Caki2 (cell line): Measurements from ENCODE around the gene SERINC1. TPM values are rescaled to one million over a fixed set of nuclear protein-coding genes. Genes with fewer than 3 reads are reported as not detected.

Experiments
- DNase-seq: peaks from one replicate; pipeline ENCODE4 v3.0.0-alpha.2; 2015; ENCODE audit warnings: low read depth
- in situ Hi-C: cut with HindIII; loops from 2 replicates; pipeline ENCODE4 v1.10.0; 2016; ENCODE audit warnings: low sequenced_read_pairs, low pct_unique_long_range_greater_than_20kb, mixed read lengths
- total RNA-seq: library from RNA; depleted of rRNA; stranded (reverse); fragments of >200 nt; shearing (Covaris generic); gene quantifications from 2 replicates; pipeline ENCODE4 v1.2.3, GENCODE V29; 2014; ENCODE audit warnings: low replicate concordance; rRNA removed

The SERINC1 gene
- total RNA-seq, 1 experiment from 2014 or later, result 76.3 TPM

DNA sequence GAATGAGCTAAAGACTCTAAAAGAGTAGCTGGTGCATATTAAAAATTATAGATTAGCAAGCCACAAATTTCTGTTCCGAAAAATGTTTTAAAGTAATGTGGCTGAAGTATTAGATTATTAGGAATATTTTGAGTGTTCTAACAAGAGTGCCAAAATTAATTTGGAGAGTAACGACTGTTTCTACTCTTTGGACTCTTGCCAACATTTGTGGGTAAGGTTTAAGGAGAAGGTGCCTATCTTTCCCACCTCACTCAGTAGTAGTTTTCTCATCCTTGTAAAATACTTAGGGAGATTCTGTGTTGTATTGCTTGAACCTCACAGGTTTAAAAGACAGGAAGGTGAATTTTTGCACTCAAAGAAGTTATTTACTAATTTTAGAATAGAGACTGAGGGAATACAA, 67.2 kb downstream of the SERINC1 start:
- in situ Hi-C loops, result no loop called here
- DNase-seq, result no peak

DNA sequence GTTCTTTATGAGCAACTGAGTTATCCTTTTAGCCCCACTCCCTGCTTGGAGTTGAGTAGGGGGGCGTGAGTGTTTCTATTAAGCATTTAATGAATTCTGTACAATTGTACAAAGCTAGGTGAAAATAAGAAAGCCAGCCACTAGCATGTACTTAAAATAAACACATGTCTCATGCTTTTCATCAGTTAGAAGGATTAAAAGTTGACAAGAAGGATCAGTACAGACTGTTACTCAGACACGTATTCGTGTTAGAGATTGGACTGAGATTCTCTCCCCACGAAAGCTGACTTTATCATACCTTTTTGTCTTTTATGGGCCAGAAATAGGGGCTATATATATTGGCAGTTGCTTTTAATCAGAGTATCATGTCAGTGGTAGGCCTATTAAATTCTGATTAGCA, 70.5 kb downstream of the SERINC1 start:
- no peak for DNase-seq
- in situ Hi-C loops, result no loop called here

DNA sequence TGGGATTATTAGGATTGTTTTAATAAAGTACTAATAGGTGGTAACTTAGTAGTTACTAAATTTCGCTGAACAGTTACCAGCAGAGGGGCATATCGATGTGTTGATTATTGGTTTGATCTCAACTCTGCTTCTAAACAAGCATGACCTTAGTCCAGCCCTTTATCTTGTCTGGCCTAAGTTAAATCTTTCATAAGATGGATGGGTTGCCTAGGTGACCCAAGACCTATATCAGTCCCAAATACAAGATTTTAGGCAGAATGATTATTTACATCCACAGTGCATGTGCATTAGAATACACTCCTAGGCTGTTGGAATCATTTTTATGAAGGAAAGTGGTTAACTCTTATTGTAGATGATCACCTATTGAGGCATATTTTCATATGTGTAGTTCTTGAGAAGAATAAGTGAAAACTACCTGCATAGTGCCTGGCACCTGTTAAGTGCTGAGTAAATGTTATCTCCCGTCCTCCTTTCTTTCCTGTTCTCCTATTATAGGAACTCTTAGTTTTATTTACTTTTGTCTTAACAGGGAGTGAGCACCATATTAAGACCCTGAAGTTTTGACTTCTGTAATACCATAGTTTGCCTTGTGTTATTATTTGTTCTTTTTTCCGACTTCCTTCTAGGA, 71.0 kb downstream of the SERINC1 start:
- in situ Hi-C loops, result no loop called here
- no peak for DNase-seq

DNA sequence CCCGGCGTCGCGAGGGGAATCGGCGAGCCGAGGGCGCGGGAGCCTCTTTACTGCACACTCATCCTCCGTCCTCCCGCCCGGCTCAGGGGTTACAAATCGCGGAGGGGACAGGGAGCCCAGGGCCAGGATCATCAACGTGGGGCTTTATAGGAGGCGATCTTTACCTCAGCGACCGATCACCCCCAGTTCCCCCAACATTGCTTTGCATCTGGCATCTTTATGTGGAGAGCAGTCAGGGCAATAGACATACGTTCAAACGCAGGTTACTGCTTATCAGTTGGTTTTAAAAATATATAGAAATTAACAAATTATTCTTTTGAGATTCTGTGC, 71.5 kb downstream of the SERINC1 start:
- no peak for DNase-seq
- in situ Hi-C loops, result no loop called here

DNA sequence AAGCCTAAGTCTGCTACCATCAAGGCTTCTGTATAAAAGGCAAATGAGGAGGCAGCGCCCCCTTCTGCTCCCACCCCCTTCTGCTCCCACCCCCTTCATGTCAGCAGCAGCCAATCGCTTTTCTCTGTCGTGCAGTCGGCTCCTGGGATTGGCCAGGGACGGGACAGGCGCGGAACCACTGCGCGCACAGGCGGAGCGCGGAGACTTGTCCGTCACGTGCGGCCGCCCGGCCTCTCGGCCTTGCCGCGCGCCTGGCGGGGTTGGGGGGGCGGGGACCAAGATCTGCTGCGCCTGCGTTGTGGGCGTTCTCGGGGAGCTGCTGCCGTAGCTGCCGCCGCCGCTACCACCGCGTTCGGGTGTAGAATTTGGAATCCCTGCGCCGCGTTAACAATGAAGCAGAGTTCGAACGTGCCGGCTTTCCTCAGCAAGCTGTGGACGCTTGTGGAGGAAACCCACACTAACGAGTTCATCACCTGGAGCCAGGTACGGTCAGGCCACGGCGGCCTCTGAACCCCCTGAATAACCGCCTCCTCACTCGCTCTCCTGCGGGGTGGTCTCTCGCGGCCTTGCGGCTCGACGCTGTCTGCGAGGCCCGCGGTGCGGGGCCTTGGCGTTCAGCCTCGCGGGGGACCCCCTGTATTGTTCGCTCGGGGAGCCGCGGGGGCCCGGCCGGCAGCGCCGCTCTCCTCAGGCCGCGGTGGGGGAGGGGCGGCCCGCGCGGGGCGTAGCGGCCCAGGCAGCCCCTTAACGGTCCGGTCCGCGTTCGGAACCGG, 72.1 kb downstream of the SERINC1 start, which contains the start of gene HSF2:
Gene HSF2, plus strand, starts transcription at position 305 of the 773 bp plus-strand sequence. Its CDS starts 86 bp downstream, at position 391.
- in situ Hi-C loops, result no loop called here
- DNase-seq, result peak; percentile 98

DNA sequence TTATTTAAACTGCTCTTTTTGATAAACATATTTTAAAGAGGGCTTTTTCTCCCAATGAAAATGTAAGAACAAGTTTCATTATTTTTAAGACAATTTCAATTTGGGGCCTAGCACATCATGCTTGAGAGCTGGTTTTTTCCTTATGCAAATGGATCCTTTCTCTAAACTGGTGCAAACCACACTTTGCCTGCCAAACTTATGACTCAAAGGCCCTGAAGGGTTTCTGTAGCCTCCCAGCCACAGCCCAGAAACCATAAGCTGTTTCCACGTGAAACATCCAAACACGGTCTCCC, 72.6 kb downstream of the SERINC1 start:
- no peak for DNase-seq
- in situ Hi-C loops, result no loop called here

DNA sequence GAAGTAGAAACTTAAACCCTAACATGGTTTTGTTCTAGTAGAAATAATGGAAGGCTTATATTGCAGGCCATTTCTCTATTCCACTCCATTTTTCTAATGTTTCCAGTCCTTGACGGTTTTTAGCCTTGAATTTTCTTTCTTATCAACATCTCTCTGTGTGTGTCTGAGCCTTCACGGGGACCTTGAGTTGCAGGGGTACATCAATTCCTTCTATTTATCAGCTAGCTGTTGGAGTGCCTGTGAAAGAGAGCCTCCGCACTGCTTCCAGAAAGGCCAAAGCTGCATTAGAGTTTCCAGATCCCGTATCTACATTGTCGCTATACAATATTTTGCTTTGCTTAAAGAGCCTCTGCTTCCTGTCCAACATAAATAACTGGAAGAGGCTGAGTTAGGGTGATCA, 77.6 kb downstream of the SERINC1 start:
- no peak for DNase-seq
- in situ Hi-C loops, result no loop called here

DNA sequence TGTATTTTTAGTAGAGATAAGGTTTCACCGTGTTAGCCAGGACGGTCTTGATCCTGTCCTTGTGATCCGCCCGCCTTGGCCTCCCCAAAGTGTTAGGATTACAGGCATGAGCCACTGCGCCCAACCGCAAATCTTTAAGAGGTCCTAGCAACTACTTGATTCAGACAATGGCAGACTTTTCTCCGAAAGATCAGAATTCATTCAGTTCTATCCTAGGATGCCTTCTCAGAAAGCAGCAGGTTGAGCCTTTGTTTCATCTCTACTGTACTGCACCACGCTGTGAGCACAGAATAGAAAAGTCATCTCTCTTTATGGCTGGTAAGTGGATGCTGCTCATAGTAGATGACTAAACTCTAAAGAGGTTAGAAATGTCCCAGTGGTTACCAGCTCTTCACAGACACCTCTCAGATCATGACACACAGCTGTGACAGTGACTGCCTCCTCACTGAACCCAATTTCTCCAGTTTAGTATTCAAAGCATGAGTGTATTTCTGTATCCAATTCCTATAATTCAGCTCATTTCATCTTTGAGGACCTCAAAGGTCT, 78.2 kb downstream of the SERINC1 start:
- DNase-seq, result no peak
- in situ Hi-C loops, result no loop called here

Other genes starting within 250 kb of the SERINC1 start
- gene HSF2, start 72.2 kb downstream of the SERINC1 start, total RNA-seq, result 9.6 and 20.2 TPM in 2 replicates
- 45.8 and 89.3 TPM in 2 replicates for gene PKIB, start 138.6 kb upstream of the SERINC1 start, total RNA-seq